PFSK-1 (cell line): Measurements from ENCODE around the gene IL17RD.

Experiments
- POLR2AphosphoS5 ChIP-seq: IDR thresholded peaks from 2 replicates; pipeline ENCODE4 v1.6.1; 2012; ENCODE audit warnings: low read depth, mild to moderate bottlenecking, control low read depth, low read length, moderate library complexity
- SIN3A ChIP-seq: IDR thresholded peaks from 2 replicates; pipeline ENCODE4 v1.6.1; 2012; ENCODE audit warnings: mild to moderate bottlenecking, low read length, moderate library complexity, borderline replicate concordance; ENCODE audit not compliant: insufficient read depth
- TAF1 ChIP-seq: IDR thresholded peaks from 2 replicates; pipeline ENCODE4 v1.6.1; 2012; ENCODE audit warnings: low read length, control low read depth, borderline replicate concordance; ENCODE audit not compliant: insufficient read depth
- TF ChIP-seq, protein P1 (sequence below), 2 experiments: IDR thresholded peaks; 2 replicates each; pipeline versions ENCODE4 v1.6.1 to v1.8.0; 2011 to 2012; ENCODE audit warnings: low read depth in 2 of 2, low read length in 2 of 2, control low read depth in 1 of 2, inconsistent platforms in 1 of 2, mild to moderate bottlenecking in 1 of 2, moderate library complexity in 1 of 2; ENCODE audit not compliant: insufficient read depth in 1 of 2

DNA sequence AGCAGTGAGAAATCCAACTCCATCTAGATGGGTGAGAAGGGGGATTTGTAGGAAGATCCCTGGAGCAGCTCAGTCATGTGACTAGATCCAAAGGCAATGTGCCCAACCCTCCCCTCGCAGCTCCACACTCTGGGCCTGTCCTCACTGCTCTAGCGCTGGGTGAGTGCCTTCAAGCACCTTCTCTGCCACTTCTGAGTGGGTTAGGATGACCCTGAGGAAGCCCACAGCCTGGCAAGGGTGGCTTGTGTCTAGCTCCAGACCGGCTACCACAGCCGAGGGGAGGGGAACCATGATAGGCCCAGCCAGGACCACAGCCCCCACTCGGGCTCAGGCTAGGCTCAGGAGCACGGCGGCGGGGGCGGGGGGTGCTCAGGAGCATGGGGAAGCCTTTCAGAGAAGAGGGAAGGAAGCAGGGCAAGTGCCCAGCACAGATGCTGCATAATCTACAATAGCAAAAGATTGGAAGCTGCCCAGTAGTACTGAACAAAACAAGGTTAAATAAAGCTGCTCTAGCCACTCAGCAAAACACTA, 103.0 kb downstream of the IL17RD start:
- no peak for TF ChIP-seq TAF1
- TF ChIP-seq SIN3A, result no peak
- no peak for TF ChIP-seq POLR2AphosphoS5
- TF ChIP-seq, protein P1, sequence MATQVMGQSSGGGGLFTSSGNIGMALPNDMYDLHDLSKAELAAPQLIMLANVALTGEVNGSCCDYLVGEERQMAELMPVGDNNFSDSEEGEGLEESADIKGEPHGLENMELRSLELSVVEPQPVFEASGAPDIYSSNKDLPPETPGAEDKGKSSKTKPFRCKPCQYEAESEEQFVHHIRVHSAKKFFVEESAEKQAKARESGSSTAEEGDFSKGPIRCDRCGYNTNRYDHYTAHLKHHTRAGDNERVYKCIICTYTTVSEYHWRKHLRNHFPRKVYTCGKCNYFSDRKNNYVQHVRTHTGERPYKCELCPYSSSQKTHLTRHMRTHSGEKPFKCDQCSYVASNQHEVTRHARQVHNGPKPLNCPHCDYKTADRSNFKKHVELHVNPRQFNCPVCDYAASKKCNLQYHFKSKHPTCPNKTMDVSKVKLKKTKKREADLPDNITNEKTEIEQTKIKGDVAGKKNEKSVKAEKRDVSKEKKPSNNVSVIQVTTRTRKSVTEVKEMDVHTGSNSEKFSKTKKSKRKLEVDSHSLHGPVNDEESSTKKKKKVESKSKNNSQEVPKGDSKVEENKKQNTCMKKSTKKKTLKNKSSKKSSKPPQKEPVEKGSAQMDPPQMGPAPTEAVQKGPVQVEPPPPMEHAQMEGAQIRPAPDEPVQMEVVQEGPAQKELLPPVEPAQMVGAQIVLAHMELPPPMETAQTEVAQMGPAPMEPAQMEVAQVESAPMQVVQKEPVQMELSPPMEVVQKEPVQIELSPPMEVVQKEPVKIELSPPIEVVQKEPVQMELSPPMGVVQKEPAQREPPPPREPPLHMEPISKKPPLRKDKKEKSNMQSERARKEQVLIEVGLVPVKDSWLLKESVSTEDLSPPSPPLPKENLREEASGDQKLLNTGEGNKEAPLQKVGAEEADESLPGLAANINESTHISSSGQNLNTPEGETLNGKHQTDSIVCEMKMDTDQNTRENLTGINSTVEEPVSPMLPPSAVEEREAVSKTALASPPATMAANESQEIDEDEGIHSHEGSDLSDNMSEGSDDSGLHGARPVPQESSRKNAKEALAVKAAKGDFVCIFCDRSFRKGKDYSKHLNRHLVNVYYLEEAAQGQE (IDR thresholded peaks at IDR 0.05; ENCODE audit: insufficient read depth in 1 of 2, low read depth in 2 of 2, low read length in 2 of 2), result no peak
